Measurements from ENCODE around the gene CNGB1.

The CNGB1 gene

GRCh38 chr16:57966986-57967385, 3.9 kb downstream of the CNGB1 start:
- H3K27me3 ChIP-seq (ENCODE audit: low read length): no peaks in the 10 kb centered on the region
- H3F3A ChIP-seq (ENCODE audit: insufficient read depth): no peaks in the 10 kb centered on the region
- H3K9me2 ChIP-seq (replicated peaks; ENCODE audit: insufficient read depth, low read length): no peaks in the 10 kb centered on the region
- no peak overlapping the region for H3K4me2 ChIP-seq (ENCODE audit: low read depth, low read length, poor library complexity, severe bottlenecking)
- TF ChIP-seq CTCF (IDR thresholded peaks at IDR 0.05; ENCODE audit: insufficient read depth, low read length, poor library complexity, severe bottlenecking): no peak
- TF ChIP-seq EZH2phosphoT487 (conservative IDR thresholded peaks at IDR 0.05; ENCODE audit: low read length): no peak
- H3K9me3 ChIP-seq (ENCODE audit: insufficient read depth, low read length): no peaks in the 10 kb centered on the region
- no peaks in the 10 kb centered on the region for H3K79me2 ChIP-seq (ENCODE audit: insufficient read depth, low read length)
- no peak overlapping the region for H3K4me3 ChIP-seq (ENCODE audit: insufficient read depth, low read length, poor library complexity, severe bottlenecking)
- no peak overlapping the region for H3K9ac ChIP-seq (ENCODE audit: low read length)
- no peak overlapping the region for H3K27ac ChIP-seq (ENCODE audit: low read depth, low read length)
- no peaks in the 10 kb centered on the region for H3K36me3 ChIP-seq (ENCODE audit: low read length)
- H2AFZ ChIP-seq (ENCODE audit: low read depth, low read length, severe bottlenecking): no peak overlapping the region
- no peaks in the 10 kb centered on the region for H4K20me1 ChIP-seq (ENCODE audit: low read depth, low read length)

GRCh38 chr16:57966204-57966771, 4.6 kb downstream of the CNGB1 start:
- Histone ChIP-seq H2AFZ (ENCODE audit: low read depth, low read length, severe bottlenecking) (no peak overlapping the region), H3K4me3 (ENCODE audit: insufficient read depth, low read length, poor library complexity, severe bottlenecking) (no peak overlapping the region), H3K9ac (ENCODE audit: low read length) (no peak overlapping the region), H3K36me3 (ENCODE audit: low read length) (no peaks in the 10 kb centered on the region), H3K9me3 (ENCODE audit: insufficient read depth, low read length) (no peaks in the 10 kb centered on the region), H3K27me3 (ENCODE audit: low read length) (no peaks in the 10 kb centered on the region), H3K9me2 (replicated peaks; ENCODE audit: insufficient read depth, low read length) (no peaks in the 10 kb centered on the region), H3K27ac (ENCODE audit: low read depth, low read length) (no peak overlapping the region), H3F3A (ENCODE audit: insufficient read depth) (no peaks in the 10 kb centered on the region), H3K4me2 (ENCODE audit: low read depth, low read length, poor library complexity, severe bottlenecking) (no peak overlapping the region), H4K20me1 (ENCODE audit: low read depth, low read length) (no peaks in the 10 kb centered on the region), H3K79me2 (ENCODE audit: insufficient read depth, low read length) (no peaks in the 10 kb centered on the region)
- TF ChIP-seq CTCF (IDR thresholded peaks at IDR 0.05; ENCODE audit: insufficient read depth, low read length, poor library complexity, severe bottlenecking): no peak
- TF ChIP-seq EZH2phosphoT487 (conservative IDR thresholded peaks at IDR 0.05; ENCODE audit: low read length): no peak

- Histone ChIP-seq H3F3A (ENCODE audit: insufficient read depth) (no peaks in the 10 kb centered on the region), H3K27ac (ENCODE audit: low read depth, low read length) (no peak overlapping the region), H3K9ac (ENCODE audit: low read length) (no peak overlapping the region), H3K27me3 (ENCODE audit: low read length) (no peaks in the 10 kb centered on the region), H3K9me3 (ENCODE audit: insufficient read depth, low read length) (no peaks in the 10 kb centered on the region), H3K79me2 (ENCODE audit: insufficient read depth, low read length) (no peaks in the 10 kb centered on the region), H3K4me3 (ENCODE audit: insufficient read depth, low read length, poor library complexity, severe bottlenecking) (no peak overlapping the region), H3K9me2 (replicated peaks; ENCODE audit: insufficient read depth, low read length) (no peaks in the 10 kb centered on the region), H2AFZ (ENCODE audit: low read depth, low read length, severe bottlenecking) (no peak overlapping the region), H3K36me3 (ENCODE audit: low read length) (no peaks in the 10 kb centered on the region), H3K4me2 (ENCODE audit: low read depth, low read length, poor library complexity, severe bottlenecking) (no peak overlapping the region), H4K20me1 (ENCODE audit: low read depth, low read length) (no peaks in the 10 kb centered on the region)
- TF ChIP-seq EZH2phosphoT487 (conservative IDR thresholded peaks at IDR 0.05; ENCODE audit: low read length) (no peak), CTCF (IDR thresholded peaks at IDR 0.05; ENCODE audit: insufficient read depth, low read length, poor library complexity, severe bottlenecking) (no peak)
These were observed 6.7 kb downstream of the CNGB1 start for GRCh38 chr16:57964157-57964700.

Data from SU-DHL-6 (cell line).